Activated naive CD4-positive, alpha-beta T cell treated with Interleukin-2 at 50 U/mL for 16 hours (primary cell): Measurements from ENCODE around the gene BARX2.

ENCODE experiments used
- DNase-seq: peaks from one replicate; pipeline ENCODE4 v3.0.0-alpha.2; 2020

BARX2 gene

DNA sequence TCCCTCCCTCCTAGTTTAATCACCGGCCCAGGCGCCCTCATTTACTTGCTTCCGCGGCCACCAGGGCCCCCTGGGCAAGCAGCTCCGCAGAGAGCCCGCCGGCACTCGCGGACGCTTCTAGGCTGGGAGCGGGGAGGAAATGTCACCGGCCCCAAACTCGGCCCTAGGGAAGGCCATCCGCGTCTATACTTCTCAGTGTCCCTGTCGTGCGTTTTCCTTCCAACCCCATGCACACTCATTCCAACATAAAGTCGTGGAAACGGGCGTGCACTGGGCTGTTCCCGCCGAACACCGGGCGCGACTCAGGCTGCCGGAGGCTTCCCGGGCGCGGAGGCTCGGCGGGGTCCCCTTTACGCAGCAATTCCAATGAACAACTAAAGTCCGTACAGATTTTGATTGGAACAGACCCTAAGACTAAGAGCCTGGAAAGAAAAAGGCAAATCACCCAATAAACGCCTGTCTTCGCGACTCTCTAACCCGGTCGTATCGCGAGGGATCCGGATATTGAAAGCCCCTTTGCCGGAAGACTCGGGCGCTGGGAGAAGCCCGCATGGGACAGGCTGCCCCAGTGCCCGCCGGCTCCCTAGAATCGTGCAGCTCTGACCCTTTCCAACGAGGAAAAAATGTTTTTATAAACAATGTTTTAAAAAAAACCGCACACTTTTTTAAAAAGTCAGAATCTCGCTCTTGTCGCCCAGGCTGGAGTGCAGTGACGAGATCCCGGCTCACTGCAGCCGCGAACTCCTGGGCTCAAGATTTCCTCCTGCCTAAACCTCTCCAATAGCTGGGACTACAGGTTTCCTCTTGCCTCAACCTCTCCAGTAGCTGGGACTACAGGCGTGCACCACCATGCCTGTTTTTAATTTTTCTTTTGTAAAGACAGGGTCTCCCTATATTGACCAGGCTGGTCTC lies 1.3 kb upstream of the BARX2 start:
- DNase-seq, result no peak

DNA sequence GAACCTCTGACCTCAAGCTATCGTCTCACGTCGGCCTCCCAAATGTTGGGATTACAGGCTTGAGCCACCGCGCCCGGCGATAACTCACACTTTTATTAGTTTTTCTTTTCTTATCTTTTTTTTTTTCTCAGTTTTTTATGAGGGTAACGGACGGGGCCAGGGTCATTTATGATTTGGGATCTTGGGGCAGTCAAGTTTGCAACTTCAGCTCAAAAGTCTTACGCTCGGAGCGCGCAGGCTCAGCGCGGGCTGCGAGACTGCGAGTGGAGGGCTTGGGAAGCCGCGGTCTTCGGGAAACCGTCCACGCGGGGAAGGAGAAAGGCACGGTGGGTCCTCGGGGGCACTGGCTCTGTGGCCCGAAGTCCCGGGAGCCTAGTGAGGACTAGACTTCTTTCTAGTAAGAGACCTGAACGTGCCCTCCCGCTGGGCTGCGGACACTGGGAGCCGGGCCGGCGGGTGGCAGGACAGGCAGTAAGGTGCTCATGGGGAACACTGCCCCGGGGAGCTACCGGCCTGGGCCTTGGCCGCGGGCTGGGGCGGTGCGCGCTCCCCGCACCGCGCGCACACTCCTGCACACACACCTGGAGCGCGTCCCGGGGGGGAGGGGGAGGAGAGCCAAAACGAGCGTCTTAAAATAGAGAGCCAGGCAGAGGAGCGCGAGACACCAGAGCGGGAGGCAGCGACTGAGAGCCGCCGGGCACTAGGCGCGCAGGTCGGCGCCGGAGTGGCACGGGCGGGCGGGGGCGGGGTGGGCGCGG lies 476 bp upstream of the BARX2 start:
- DNase-seq, result no peak

DNA sequence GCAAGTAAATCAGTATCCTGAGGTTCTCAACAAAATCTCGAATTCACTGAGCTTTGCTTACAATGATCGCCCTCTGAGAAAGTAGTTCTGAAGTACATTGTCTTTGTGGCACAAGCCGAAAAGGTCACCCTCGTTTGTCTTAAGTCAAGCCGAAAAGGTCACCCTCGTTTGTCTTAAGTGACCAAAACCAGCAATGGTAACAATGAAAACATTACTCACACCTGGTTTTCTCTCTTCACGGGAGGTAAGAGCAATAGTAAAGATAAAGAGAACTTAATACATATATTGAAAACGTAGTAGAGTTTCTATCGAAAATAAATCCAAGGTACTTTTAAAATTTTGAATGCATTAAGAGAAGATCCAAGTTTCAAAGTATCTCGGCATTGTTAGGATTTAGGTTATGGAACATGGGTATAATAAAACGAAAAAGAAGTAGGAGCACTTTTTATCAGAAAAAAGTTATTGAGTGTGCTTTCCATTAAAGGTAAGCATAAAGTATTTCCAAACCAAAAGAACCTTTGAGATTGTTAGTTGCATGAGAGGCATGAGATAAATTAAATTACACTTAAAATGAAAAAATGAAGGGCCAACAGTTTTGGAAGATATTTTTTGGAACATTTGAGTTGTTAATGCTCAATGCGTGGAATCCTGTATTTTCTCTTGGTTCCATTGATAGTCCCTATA lies 1.2 kb downstream of the BARX2 start:
- no peak for DNase-seq

DNA sequence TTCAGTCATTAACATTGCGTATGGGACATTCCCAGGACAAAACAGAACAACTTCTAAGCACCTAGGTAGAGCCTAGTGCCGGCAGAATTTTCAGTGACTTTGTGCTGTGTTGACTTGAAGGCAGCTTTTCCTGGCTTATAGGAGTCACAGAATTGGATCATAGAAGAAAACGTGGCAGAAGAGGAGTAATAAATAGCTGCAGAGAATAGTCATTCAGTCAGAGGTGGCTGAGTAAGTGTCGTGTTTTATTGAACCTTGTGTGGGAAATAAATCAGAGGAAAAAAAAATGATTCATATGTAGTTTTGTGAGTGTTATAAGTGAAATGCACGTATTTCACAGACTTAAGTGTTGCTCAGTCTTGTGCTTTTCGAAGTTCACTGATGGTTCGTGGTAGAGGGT lies 2.1 kb downstream of the BARX2 start:
- DNase-seq, result no peak

DNA sequence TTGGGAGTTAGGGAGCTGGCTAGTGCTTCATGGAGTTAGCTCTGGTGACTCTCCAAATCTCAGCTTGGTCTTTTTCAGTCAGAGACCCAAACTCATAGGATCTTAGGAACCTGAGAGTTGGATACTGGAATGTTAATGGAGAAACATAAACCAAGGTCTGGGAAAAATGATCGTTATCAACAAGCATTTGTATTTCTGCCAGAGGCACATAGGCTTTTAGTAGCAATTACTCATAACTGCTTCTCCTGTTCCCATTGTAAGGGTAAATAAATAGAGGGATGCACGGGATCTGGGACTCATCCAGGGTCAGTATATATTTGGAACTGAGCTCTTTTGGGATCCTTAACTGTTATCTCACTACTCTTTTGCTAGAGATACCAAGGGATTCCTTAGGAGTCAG lies 4.8 kb downstream of the BARX2 start:
- DNase-seq, result no peak

DNA sequence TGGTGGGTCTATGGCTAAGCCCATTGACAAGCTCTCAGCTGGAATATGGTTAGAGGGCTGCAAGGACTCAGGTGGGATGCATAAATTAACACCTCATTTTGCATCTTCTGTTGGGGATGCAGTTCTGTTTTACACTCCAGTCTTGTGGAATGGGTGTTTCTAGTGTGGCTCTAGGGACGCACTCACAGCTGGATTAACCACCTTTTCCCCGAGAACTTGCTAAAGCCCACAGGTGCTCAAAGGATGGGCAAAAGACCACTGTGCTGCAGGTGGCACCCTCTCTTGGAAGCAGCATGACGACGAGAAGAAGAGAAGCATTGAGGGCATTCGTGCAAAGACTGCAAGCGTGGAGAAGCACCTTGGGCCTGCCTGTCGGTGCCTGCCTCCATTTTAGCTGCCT lies 6.9 kb downstream of the BARX2 start:
- no peak for DNase-seq

DNA sequence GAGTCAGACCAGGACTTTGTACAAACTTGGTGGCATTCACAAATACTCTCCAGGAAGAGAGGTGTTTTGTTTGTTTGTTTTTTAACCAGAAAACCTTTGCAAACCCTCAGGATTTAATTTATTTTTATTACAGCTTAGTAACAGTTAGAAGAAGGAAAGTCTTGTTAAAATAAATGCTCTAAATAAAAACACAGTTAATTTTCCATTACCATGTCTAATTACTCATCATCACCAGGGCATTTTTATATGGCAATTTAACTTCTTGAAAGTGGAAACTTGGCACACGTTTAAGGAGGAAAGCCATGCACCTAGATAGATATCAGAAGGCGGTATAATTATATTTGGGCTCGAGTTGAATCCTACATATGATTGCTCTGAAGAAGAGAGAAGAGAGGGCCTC lies 7.4 kb downstream of the BARX2 start:
- no peak for DNase-seq

DNA sequence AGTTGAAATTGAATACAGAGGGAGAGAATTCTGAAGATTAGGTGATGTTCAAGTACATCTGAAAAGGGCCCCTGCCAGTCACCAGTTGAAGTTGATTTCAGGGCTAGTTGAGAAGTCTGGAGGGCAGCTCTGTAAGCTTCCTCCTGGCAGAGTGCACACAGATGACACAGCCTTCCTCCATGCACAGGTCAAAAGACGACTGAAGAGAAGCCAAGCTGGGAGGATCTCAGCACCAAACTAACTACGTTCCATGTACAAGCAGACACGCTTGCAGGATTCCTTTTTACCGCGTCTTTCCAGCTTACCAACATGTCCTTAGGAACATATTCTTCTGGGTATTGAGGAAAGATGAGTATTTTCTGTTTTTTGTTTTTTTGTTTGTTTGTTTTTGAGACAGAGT lies 7.9 kb downstream of the BARX2 start:
- no peak for DNase-seq

DNA sequence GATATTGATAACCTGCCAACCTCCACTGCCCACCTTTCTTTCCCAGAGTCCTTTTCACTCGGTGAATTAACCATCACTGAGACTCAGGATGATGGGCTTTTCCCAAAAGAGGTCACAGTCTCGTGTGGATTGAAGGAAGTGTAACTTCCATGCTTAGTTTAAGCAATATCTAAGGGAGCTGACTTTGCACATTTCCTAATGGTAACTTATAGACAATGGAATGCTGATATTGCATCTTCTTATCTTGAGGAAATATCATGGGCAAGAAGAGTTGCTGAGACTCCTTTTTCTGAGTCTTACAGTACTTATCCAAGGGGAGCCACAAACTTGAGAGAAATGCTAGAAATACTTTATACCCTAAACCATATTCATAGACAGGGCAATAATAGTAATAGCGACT lies 8.8 kb downstream of the BARX2 start:
- no peak for DNase-seq

DNA sequence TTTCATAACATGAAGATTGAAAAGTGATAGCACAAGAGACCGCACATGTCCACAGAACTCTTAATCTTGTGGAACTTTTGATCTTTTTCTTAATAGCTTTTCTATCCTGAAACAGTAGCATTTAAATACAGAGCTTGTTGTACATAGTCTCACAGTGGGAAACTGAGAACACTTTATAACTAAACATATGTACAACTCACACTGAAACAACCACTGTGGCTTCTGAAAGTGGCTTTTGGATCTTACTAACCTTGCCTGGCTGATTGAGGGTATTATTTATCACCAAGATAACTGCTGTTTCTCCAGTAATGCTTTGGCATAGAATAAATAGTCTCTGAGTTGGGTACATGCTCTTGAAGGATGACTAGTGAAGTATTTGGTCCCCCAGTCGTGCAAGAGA lies 10.2 kb downstream of the BARX2 start:
- DNase-seq, result no peak

DNA sequence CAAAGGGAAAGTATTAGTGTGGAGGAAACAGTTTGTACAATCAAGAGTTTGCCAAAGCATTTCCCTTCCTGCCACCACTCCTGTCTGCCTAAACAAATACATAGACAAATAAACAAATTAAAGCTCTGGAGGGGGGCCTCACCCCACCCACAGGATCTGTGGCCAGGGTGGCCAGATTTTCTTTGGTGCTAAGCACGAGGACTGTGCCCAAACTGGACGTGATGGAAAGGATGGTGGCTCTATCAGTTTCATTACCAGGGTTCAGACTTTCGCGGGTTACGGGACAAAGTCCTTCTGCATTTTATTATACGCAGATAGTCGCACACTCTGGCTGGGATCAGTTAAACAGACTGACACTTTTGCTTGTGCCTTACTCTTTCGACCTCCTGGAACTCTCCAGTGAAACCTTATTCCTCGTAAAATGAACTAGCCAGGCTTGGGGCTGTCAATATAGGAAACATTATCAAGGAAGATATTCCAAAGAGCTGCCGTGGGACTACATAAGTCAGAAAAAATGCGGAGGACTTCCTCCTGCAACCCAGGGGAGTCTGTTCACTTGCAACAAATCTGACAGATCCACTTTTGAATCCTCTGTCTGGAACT lies 11.2 kb downstream of the BARX2 start:
- no peak for DNase-seq

DNA sequence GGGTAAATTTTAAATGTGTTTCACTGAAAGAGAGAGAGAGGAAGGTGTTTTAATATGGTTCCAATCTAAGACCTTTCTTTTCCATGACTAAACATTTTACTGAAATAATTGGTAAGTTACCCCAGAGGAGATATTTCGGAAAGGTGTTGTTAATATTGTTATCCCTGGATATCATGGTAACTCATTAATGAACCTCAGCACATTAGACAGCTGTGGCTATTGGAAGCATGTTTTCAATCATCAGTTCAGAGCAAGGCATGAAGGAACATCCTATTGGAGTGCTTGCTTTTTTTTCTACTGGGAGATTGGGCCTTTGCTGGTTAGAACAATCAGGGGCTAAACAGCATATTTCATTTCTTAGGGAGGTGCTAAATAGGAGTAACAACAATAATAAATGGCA lies 11.8 kb downstream of the BARX2 start:
- DNase-seq, result no peak

DNA sequence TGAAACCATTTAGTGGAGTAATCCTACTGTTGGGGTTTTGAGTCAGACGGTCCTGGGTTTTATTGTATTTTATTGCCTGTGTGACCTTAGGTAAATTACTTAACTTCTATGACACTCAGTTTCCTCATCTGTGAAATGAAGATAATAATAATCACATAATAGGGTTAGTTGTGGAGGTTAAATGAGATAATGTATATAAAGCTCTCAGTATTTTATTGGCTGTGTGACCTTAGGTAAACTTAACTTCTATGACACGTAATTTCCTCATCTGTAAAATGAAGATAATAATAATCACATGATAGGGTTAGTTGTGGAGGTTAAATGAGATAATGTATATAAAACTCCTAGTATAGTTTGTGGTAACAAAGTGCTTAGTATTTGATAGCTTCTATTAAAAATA lies 13.2 kb downstream of the BARX2 start:
- no peak for DNase-seq

DNA sequence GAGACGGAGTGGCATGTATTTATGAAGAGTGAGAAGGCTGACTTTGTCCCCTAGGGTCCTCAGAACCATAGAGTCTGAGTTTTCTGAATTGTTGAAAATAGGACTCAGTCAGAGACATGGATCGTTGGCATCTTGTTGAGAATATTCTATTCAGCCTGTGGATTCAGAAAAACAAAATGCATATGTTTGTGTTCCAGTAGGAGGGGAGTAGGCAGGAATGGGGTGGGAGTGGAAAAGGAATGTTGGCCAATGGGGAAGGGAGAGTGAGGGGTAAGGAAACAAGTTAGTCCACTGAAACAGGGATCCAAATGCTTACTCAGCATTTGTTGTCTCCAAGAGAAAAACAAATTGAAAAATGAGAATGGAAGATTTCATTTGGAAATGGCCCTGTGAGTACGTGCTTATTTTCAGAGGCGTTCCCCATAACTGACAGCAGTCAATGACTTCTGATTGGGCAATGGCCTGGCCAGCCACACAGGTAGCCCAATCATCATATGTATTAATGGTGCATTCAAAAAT lies 14.7 kb downstream of the BARX2 start:
- DNase-seq, result no peak

DNA sequence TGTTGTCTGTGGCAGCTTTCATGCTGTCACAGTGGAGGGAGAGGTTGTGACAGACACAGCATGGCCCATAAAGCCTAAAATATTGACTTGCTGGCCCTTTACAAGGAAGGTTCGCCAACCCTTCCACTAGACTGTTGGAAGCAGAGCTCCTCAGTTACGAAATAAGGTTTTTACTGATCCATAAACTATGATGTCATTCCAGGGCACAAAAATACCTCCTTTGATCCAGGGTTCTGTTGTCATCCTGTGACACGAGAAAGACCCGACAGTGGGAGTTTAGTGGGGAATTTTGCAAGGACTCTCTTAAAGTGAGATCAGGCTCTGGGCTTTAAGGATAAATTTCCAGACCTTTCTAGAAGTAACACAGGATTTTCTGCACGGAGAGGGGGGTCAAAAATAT lies 15.7 kb downstream of the BARX2 start:
- DNase-seq, result no peak

DNA sequence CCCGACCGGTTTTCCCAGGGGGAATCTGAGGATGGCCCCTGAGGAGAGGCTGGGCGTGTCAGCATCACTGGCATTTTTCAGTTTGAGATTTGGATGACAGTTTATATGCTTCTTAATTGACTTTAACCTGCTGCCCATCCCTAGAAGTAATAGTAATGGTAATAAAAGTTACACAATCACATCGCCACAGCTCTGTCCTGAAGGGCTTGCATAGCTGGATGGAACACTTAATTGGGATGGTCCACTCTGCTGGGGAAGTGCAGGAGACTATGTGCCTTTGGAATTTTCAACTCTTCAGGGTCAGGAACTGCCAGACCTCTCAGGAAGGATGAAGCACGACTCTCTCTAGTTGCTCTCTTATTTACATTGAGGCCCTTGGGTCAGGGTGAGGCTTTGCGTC lies 16.2 kb downstream of the BARX2 start:
- DNase-seq, result no peak

DNA sequence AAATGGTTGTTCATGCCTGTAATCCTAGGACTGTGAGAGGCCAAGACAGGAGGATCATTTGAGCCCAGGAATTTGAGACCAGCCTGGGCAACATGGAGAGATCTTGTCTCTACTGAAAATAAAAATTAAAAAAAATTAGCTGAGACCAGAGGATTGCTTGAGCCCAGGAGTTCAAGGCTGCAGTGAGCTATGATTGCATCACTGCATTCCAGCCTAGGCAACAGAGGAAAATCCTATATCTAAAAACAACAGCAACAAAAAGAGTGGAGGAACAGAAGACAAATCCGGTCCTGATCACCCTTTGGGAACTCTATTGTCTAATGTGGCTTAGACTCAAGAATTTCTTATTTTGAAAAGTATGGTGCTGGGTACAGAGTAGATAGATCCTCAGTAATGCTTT lies 17.3 kb downstream of the BARX2 start:
- DNase-seq, result no peak

DNA sequence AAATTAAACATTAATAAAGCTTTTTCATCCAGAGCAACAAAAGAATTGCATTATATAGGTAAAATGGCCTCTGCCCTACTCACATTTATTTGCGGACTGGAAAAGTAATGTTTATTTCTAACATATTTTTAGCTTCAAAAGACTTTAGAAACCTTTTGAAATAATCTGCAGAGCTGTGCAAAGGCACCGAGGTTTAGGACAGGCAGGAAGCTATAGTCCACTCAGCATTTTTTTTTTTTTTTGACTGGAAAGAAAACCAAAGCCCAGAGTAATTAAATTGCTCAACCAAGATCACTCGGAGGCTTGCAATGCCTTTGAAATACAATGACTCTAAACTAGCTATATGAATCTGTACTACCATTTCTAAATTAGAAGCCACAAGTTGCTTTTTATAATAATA lies 19.1 kb downstream of the BARX2 start:
- no peak for DNase-seq

DNA sequence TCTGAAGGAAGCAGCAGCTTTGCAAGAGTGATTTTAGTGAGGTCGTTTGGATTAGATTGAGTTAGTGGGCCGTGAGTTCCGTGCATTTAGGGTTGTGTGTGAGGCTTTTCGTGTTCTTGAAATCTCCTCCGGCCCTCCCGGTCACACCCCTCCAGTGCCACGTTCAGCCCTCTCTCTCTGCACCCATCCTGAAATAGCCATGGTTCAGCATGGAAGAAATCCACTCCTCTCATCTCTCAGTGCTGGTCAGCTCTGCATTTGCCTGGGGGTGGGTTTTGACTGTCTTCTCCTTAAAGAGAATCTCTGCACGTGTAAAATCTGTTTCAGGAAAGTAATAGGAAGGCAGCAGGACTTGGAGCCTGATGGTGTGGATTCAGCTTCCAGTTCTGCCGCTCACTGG lies 19.8 kb downstream of the BARX2 start:
- no peak for DNase-seq

DNA sequence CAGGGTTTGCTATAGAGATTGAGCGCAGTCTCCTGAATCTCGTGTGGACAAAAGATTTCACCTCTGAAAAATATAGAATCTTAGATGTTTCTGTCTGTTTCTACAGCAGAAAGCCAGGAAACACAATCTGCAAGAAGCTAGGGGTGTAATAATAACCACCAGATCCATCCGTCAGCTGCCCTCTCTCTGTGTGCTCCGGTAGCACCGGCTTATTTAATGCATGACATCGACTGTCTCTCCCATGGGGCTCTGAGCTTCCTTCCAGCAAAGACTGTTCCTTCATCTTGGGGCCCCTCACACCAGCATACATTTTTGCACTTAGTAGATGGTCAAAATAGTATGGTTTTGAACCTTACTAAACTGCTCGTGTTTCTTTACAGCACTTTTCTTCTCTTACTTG lies 20.2 kb downstream of the BARX2 start:
- DNase-seq, result no peak

DNA sequence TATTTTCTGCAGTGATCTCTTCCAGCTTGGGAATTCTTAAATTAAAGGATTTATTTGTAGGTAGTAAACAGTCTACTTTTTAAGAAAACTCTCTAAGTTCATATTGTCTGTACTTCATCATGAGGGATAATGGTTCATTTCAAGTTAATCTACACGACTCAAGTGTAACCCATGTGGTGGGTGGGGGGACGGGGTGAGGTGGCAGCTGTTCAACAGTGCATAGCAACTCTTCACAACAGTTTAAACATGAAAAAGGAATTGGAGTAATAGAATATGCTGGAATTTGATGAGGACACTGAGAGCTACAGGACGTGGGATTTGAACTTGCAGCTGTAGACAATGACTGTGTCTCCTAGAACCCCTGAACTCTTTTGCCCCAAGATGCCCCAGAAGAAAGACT lies 20.8 kb downstream of the BARX2 start:
- no peak for DNase-seq

DNA sequence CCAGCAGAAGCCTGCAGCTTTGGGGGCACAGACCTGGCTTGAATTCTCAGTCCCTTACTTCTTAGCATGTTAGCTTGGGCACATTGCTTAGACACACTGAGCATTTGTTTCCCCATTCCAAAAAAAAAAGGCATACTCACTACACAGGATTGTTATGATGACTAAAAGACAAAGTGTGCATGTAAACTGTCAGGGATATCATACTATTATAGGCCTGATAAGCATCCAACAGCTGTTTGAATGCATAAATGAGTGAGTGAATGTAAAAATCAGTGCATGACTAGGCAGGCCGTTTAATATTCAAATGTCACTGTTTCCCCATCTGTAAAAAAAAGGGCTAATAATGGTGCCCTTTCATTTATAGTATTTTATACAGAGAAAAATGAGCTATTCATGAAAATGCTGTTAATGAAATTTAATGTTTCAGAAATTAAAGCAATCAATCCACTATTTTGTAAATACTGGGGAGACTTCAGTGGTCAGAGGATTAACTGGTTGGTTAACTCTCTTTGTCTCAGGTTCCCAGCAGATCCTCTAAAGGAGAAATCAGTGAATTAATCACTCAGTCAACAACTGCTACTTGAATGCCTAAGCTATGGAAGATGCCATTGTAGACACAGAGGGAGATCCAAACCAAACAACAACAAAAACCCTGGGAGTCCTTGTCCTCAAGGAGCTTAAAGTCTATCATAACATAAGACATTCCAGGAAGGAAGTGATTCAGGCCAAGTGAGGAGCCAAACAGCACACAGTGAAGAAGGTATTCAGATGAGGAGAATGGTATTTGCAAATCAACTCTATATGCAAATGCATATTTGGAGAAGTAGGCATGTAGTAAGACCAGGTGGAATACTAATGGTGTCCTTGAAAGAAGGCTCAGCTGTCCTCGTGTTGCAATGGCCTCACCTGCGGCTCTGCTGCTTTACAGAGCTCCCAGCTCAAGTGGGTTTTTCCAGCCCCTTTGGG lies 26.8 kb downstream of the BARX2 start:
- DNase-seq, result no peak
